Panc1 (cell line): Measurements from ENCODE around the gene MACROD1.

Source experiments
- CTCF ChIP-seq: fragments of 450-650 bp; IDR thresholded peaks from 2 replicates; pipeline ENCODE4 v1.5.1; 2017; ENCODE audit warnings: mild to moderate bottlenecking
- POLR2AphosphoS5 ChIP-seq: IDR thresholded peaks from 2 replicates; pipeline ENCODE4 v1.6.1; 2012; ENCODE audit warnings: mild to moderate bottlenecking, low read depth, low read length, moderate library complexity
- REST ChIP-seq, 2 experiments: IDR thresholded peaks; 2 replicates each; pipeline ENCODE4 v1.6.1; 2011 to 2012; ENCODE audit warnings: low read depth in 2 of 2, control low read depth in 1 of 2, low read length in 1 of 2, mild to moderate bottlenecking in 1 of 2, moderate library complexity in 1 of 2; ENCODE audit not compliant: insufficient read depth in 1 of 2

- TF ChIP-seq CTCF (no peak), POLR2AphosphoS5 (no peak), REST (IDR thresholded peaks at IDR 0.05; ENCODE audit: insufficient read depth in 1 of 2, low read depth in 2 of 2, low read length in 1 of 2) (no peak)
These were observed 38.1 kb upstream of the MACROD1 start for GRCh38 chr11:64204080-64204440.
